Measurements from ENCODE around the gene HSPB7.
"Not testable (repeated sequence)": the region's sequence is repeated elsewhere in the genome, so short reads cannot be mapped to it uniquely, and the experiment has no call there.

HSPB7 gene

GRCh38 chr1:16020878-16021277 lies 3.0 kb upstream of the HSPB7 start:
- not testable (repeated sequence) for DNase-seq

- DNase-seq = no peak
These were observed 2.5 kb upstream of the HSPB7 start for GRCh38 chr1:16020325-16020724.

GRCh38 chr1:16019644-16020277 lies 1.9 kb upstream of the HSPB7 start:
- DNase-seq = no peak

GRCh38 chr1:16018749-16019643 lies 1.2 kb upstream of the HSPB7 start:
- DNase-seq = no peak

- no peak for DNase-seq
These were observed 465 bp upstream of the HSPB7 start for GRCh38 chr1:16018308-16018707.

- DNase-seq = no peak
These were observed 775 bp downstream of the HSPB7 start for GRCh38 chr1:16017076-16017460.

GRCh38 chr1:16015960-16016901 lies 1.6 kb downstream of the HSPB7 start:
- DNase-seq = no peak

- DNase-seq = no peak
These were observed 2.4 kb downstream of the HSPB7 start for GRCh38 chr1:16015491-16015890.

- DNase-seq = no peak
These were observed 3.0 kb downstream of the HSPB7 start for GRCh38 chr1:16014509-16015482.

GRCh38 chr1:16013908-16014258 lies 4.0 kb downstream of the HSPB7 start:
- DNase-seq = no peak

- peak; percentile 35 for DNase-seq
These were observed 4.5 kb downstream of the HSPB7 start for GRCh38 chr1:16013220-16013907.

GRCh38 chr1:16012590-16013219 lies 5.1 kb downstream of the HSPB7 start:
- DNase-seq = no peak

- DNase-seq = no peak
These were observed 5.8 kb downstream of the HSPB7 start for GRCh38 chr1:16011936-16012589.

GRCh38 chr1:16010837-16011236 lies 7.0 kb downstream of the HSPB7 start:
- no peak for DNase-seq

- DNase-seq = no peak
These were observed 8.2 kb downstream of the HSPB7 start for GRCh38 chr1:16009678-16010077.

GRCh38 chr1:16009030-16009460 lies 8.8 kb downstream of the HSPB7 start:
- peak; percentile 34 for DNase-seq

- DNase-seq = no peak
These were observed 10.0 kb downstream of the HSPB7 start for GRCh38 chr1:16007671-16008341.

- DNase-seq = no peak
These were observed 11.0 kb downstream of the HSPB7 start for GRCh38 chr1:16006552-16007485.

GRCh38 chr1:16006010-16006409 lies 11.8 kb downstream of the HSPB7 start:
- DNase-seq = no peak
